ENCODE results near the gene KISS1R.
A peak's percentile ranks its signal among the peaks of the same experiment; 100 is the strongest.
"Not testable (repeated sequence)": the region's sequence is repeated elsewhere in the genome, so short reads cannot be mapped to it uniquely, and the experiment has no call there.

Gene KISS1R

DNA sequence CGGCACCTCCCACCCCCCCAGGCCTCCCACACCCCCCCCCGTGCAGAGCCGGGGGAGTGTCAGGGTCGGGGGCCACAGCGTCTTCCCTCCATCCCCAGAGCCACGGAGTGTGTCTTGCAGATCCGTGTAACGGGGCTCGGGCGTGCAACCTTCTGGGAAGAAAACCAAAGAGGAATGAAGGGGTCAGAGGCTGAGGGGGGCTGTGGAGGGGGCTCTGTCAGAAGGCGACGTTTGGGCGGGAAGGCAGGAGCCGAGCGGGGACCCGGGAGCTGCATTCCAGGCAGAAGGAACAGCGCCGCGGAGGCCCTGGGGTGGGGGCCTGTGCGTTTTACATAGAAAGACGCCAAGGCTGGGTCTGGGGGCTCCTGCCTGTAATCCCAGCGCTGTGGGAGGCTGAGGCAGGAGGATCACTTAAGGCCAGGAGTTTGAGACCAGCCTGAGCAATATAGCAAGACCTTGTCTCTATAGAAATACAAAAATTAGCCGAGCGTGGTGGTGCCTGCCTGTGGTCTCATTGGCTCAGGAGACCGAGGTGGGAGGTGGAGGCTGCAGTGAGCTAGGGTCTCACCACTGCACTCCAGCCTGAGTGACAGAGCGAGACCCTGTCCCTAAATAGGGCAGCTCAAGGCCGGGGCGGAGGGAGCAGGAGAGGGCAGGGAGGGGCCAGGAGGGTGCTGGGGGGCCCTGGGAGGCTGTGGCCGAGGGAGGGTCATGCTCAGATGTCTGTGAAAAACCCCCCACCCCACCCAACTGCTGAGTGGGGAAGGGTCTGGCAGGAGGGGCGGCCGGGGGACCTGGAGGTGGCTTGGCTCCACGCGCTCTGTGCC lies 36.5 kb downstream of the KISS1R start:
- DNase-seq (ENCODE audit: low read depth), result no peak

DNA sequence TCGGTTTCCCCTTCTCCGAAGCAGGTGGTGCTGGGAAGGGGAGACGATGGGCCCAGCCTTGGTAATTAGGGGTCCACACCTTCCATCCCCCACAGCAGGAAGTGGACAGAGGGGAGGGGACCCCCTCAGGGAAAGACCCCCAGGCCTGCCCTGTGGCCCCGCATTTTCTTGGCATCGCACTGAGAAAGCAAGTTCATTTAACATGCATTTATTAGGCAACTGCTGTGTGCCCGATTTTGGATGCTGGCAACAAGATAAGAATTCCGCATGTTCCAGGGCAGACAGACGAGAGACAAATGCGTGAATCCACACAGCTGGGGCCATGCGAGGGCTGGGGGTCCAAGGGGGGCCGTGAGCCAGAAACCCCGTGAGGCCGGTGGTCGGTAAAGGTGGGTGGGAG lies 37.1 kb downstream of the KISS1R start:
- DNase-seq (ENCODE audit: low read depth), result no peak

DNA sequence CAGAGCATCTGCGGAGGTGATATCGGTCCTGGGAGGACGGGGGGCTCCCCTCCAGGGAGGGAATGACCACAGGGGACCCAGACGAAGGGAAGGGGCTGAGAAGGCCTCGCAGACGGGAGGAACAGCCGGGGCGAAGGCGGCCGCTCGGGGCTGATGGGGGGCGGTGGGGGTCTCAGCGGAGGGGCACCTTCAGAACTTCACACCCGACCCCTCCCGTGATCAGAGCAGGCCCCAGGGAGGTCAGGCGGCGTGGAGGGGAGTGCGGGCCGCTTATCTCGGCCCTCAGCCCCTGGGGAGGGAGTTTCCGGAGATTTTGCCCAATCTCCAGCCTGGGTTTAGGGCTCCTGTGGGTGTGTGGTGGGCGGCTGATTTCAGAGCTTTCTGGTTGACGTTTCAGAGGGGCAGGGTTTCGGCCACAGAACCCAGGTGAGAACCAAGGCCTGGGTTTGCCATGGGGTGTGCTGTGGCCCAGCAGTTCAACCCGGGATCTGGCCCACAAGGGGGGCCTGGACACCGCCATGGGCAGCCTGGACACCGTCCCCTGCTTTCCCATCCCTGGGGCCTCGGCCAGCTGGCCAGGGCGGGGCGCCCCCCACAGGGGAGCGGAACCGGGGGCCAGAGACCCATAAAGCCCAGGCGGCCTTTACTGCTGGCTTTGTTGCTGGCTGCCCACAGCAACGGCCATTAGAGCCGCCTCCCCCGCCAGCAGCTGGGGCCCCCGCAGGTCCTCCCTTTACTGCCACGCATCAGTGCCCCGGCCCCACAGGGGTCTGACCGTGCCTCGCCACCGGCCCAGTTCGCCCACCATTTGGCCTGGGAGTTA lies 37.8 kb downstream of the KISS1R start:
- no peak for DNase-seq (ENCODE audit: low read depth)

DNA sequence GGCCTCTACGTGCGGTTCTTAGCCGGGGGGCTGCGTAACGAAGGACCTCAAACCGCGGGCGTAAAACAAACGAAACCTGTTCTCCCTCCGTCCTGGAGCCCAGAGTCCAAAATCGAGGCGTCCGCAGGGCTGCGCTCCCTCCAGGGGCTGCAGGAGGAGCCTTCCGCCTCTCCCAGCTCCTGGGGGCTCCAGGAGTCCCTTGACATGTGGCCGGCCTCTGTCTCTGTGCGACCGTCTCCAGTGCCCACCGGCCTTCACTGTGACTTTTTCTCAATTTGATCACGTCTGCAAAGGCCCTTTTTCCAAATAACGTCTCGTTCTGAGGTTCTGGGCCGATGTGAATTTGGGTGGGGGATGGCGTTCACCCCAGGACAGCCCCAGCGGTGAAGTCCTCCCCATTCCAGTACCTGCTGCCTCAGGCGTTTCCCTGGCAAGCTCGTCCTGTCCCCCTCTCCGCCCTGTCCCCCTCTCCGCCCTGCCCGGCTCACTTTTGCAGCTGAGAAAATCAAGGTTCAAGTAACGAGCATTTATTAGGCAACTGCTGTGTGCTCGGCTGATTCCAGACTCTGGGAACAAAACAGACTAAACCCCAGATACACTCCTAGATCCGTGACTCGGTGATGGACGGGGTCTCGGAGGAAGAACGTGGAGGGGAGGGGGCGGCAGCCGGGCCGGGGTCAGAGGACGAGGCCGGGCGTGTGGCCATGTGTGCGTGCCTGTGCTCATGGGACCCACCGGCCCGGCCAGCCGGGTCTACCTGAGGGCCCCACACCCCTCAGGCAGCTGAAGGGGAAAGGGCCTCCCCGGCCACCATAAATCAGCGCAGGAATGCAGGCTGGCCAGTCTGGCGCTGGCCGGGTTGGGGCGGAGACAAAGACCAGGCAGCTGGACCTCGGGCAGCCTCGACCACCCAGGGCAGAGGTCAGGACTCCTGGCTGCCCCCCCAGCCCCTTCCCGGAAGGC lies 39.0 kb downstream of the KISS1R start:
- DNase-seq (ENCODE audit: low read depth), result no peak

DNA sequence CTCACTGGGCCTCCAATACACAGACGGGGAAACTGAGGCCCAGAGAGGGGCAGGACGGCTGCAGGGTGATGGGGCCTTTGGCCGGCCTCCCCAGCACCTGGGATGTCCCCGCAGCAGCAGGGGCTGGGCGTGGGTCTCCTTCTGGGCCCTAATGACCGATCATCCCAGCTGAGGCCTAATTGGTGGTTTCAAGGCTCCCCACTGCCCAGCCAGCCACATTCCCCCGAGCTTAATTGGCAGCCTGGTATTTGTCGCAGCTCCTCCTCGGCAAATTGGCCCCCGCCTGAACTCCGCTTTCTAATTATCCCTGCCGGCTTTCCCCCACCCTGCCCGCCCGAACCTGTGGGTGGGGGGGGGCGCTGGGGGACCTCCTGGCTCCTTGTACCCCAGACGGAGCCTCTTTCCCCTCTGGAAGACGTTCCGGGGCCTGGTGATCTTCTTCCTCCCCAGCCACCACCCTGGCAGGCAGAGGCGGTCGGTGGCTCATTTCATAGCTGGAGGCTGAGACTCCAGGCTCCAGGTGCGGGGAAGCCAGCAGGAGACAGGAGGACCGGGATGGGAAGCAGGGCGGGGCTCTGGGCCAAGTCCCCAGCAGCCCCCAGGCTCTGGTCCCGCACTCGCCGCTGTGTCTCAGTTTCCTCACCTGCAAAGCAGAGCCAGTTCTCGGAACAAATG lies 39.8 kb downstream of the KISS1R start:
- peak; percentile 84 for DNase-seq (ENCODE audit: low read depth)

DNA sequence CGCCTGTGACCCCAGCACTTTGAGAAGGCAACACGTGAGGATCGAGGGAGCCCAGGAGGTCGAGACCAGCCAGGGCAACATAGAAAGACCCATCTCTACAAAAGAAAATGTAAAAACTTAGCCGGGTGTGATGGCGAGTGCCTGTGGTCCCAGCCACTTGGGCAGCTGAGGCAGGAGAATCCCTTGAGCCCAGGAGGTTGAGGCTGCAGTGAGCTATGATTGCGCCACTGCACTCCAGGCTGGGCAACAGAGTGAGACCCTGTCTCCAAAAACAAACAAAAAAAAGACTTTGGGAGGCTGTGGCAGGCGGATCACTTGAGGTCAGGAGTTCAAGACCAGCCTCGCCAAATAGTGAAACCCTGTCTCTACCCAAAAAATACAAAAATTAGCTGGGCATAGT lies 40.4 kb downstream of the KISS1R start:
- not testable (repeated sequence) for DNase-seq (ENCODE audit: low read depth)

DNA sequence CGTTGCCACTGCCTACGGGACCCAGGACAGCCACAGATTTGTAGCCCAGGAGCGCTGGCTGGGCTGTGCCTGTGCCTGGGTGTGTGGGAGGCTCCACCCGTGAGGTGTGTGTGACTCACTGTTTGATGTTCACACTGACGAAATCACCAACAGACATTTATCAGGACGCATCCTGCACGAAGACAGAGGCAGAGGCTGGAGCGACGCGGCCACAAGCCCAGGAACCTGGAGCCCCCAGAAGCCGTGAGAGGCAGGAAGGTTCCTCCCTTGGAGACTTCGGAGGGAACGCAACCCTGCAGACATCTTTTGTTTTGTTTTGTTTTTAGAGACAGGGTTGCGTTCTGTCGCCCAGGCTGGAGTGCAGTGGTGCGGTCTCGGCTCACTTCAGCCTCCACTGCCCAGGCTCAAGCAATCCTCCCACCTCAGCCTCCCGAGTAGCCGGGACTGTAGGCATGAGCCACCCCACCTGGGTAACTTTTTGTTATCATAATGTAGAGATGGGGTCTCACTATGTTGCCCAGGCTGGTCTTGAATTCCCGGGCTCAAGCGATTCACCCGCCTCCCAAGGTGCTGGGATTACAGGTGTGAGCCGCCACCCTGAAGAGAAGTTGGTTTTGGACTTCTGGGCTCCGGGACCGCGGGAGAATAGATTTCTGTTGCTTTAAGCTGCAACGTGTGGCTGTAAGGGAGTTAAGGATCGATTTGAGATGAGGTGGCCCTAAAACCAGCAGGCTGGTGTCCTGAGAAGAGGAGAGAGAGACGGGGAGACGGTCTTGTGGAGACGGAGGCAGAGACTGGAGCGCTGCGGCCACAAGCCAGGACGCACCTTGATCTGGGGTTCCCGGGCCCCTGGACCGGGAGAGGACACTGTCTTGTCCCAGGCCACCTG lies 42.1 kb downstream of the KISS1R start:
- DNase-seq (ENCODE audit: low read depth), result peak; percentile 37

DNA sequence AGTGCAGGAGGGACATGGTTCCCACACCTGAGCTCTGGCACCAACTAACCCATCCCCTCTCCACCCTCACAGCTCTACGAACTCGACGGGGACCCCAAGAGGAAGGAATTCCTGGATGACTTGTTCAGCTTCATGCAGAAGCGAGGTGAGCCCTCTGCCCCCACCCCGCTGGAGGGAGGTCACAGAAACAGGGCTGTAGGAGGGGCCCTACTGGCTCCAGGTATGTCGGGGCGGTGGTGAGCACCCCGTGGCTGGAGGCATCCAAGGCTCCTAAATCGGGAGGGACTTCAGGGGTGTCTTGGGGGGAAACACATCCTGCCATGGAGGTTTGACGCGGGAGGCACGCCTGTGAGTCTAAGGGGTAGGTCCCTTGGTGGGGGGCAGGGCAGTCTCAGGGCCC lies 42.9 kb downstream of the KISS1R start:
- DNase-seq (ENCODE audit: low read depth), result no peak

DNA sequence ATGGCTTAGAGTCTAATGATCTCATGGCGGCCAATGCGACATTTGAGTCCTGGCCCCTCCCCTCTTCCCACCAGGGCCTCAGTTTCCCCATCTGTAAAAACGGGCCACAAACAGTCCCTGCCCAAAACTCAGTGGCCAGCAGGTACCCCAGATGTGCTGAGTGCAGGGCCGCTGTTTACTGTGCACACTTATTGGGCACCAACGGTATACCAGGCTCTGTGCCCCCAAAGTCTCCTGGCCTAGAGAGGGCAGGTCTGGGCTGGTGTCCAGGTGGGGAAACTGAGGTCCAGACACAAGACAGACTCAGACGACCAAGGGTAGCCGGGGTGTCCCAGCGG lies 43.4 kb downstream of the KISS1R start:
- no peak for DNase-seq (ENCODE audit: low read depth)

DNA sequence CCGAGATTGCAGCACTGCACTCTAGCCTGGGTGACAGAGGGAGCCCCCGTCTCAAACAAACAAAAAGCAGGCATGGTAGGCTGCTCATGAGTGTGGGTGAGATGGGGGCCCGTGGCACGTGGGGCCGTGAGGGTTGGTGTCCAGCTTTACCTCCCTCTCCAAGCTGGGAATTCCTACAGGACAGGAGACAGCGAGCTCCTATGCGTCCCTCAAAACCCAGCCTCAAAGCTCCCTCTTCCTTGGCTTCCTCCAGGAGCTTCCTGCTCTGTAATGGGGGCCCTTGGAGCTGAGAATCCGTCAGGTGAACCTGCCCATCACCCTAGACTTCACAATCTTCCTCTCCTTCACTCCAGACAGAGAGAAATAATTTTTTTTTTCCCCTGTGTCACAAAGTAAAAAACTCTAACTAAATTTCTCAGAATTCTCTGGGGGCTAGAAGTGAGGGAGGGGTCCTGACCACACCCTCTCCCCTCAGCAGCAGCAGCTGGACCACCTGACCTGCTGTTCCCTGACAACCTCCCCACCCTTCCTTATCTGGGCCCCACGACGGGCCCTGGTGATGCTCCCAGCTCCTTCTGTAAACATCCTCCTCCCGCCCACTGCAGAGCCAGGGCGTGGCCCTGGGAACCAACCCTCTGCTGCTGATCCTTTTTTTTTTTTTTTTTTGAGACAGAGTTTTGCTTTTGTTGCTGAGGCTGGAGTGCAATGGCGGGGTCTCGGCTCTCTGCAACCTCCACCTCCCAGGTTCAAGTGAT lies 44.9 kb downstream of the KISS1R start:
- peak; percentile 62 for DNase-seq (ENCODE audit: low read depth)

DNA sequence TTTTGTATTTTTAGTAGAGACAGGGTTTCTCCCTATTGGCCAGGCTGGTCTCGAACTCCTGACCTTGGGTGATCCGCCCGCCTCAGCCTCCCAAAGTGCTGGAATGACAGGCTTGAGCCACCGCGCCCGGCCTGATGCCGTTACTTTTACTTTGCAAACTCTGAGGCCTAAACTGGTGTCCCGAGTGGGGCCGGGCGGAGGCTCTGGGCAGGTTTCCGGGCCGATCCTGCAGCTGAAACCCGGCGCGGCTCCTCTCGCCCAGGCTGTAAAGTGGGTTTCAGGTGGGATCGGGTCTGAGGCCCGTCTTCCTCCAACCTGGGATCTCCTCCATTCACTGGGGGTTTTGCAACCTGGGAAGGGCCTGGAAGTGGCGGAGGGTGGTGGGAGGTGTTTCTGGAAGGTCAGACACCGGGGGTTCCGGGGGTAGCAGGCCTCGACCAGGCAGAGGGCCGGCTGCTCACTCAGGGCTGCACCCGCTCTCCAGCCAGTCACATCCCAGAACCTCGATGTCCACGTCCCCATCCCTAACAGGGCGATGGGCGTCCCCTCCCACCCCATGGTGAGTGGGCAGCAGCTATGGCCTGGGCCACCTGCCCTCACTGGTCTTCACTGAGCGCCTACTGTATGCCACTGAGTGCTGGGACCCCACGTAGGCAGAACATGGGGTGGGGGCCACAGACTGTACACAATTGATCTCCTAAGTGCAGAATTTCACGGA lies 45.7 kb downstream of the KISS1R start:
- DNase-seq (ENCODE audit: low read depth), result no peak

DNA sequence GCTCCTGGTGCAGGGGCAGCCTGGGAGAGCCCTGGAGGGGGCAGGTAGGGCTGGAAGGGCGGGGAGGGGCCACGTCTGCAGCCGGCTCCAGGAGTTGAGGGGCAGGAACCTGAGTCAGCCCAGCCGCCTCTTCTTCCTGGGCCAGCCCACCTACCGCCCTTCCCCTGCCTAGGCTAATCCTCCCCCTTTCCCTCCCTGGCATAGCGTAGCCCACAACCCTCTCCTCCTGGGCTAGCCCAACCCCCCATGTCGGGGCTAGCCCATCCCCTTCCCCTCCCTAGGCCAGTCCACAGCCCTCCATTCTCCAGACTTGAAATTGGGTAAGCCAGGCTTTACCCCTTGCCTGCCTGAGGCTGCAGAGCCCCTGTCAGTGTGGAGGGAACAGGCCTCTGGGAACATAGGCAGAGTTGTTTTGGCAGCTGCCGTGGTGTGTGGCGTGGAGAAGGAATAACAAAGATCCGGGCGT lies 46.4 kb downstream of the KISS1R start:
- no peak for DNase-seq (ENCODE audit: low read depth)

DNA sequence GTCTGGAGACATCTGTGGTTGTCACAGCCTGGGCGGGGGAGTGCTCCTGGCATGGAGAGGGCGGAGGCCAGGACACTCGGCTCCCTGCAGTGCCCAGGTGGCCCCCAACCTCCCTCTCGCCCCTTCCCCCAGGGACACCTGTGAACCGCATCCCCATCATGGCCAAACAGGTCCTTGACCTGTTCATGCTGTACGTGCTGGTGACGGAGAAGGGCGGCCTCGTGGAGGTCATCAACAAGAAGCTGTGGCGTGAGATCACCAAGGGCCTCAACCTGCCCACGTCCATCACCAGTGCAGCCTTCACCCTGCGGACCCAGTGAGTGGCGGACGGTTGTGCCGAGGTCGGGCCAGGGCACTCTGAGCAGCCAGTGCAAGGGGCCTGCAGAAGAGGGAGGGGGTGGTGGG lies 47.0 kb downstream of the KISS1R start:
- no peak for DNase-seq (ENCODE audit: low read depth)

DNA sequence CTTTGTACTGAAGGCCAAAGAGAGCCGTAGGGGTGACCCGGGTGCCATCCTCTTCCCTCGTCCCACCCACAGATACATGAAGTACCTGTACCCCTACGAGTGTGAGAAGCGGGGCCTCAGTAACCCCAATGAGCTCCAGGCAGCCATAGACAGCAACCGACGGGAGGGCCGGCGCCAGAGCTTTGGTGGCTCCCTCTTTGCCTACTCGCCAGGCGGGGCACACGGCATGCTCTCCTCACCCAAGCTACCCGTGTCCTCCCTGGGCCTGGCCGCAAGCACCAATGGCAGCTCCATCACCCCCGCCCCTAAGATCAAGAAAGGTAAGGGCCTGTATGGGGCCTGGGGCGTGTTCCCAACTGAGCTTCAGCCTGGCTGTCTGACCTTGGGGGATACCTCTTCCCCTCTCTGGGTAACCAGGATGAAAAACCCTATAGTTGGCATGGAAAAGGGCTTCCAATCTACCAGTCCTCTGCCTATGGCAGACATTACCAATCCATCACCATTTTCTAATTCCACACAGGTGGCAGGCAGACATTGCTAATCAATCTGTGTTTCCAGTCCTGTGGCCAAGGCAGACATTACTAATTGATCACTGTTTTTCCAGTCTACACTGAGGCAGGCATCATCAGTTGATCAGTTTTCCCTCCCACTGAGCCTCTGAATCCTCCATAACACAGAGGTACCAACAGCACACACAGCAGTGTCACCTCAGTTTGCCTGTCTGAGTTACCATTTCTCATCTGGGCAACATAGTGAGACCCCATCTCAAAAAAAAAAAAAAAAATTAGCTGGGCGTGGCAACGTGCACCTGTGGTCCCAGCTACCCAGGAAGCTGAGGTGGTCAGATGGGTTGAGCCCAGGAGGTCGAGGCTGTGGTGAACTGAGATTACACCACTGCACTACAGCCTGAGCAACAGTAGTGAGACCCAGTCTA lies 47.9 kb downstream of the KISS1R start:
- no peak for DNase-seq (ENCODE audit: low read depth)

DNA sequence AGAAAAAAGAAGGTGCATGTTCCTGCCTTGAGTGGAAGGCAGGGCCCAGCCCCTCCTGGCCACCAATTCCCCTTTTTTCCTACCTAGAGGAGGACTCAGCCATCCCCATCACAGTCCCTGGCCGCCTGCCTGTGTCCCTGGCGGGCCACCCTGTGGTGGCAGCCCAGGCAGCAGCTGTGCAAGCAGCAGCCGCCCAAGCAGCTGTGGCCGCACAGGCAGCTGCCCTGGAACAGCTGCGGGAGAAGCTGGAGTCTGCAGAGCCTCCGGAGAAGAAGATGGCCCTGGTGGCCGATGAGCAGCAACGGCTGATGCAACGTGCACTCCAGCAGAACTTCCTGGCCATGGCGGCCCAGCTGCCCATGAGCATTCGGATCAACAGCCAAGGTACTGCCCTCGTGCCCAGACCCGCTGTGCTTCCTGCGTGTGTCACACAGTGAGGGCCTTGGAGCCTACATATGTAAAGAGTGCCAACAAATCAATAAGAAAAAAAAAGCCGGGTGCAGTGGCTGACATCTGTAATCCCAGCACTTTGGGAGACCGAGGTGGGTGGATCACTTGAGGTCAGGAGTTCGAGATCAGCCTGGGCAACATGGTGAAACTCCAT lies 49.5 kb downstream of the KISS1R start:
- no peak for DNase-seq (ENCODE audit: low read depth)
